ENCODE data around the gene ANKMY1.

ANKMY1 gene

GRCh38 chr2:240443891-240444301, 113.9 kb downstream of the ANKMY1 start:
- DNase-seq: no peak

- no peak for DNase-seq
Observed at GRCh38 chr2:240442891-240443715, 114.7 kb downstream of the ANKMY1 start.

GRCh38 chr2:240441993-240442411, 115.8 kb downstream of the ANKMY1 start:
- no peak for DNase-seq

GRCh38 chr2:240441326-240441992, 116.3 kb downstream of the ANKMY1 start:
- DNase-seq: no peak

- no peak for DNase-seq
Observed at GRCh38 chr2:240440704-240441320, 117.0 kb downstream of the ANKMY1 start.

- no peak for DNase-seq
Observed at GRCh38 chr2:240440251-240440650, 117.5 kb downstream of the ANKMY1 start.

GRCh38 chr2:240439698-240440151, 118.1 kb downstream of the ANKMY1 start:
- DNase-seq: no peak

GRCh38 chr2:240438810-240439697, 118.7 kb downstream of the ANKMY1 start:
- DNase-seq: no peak

- peak; percentile 27 for DNase-seq
Observed at GRCh38 chr2:240437861-240438809, 119.7 kb downstream of the ANKMY1 start.

GRCh38 chr2:240437551-240437860, 120.3 kb downstream of the ANKMY1 start:
- no peak for DNase-seq

GRCh38 chr2:240436683-240437550, 120.9 kb downstream of the ANKMY1 start:
- DNase-seq: no peak

GRCh38 chr2:240435948-240436682, 121.7 kb downstream of the ANKMY1 start:
- no peak for DNase-seq

GRCh38 chr2:240435457-240435947, 122.3 kb downstream of the ANKMY1 start, which contains the start of gene GPC1:
TSS of gene GPC1 (plus strand) at chr2:240435663. CDS start at chr2:240435919, 256 bp downstream.
- peak; percentile 36 for DNase-seq

GRCh38 chr2:240434728-240435456, 122.9 kb downstream of the ANKMY1 start:
- peak; percentile 65 for DNase-seq

GRCh38 chr2:240433973-240434727, 123.6 kb downstream of the ANKMY1 start:
- DNase-seq: no peak

GRCh38 chr2:240432820-240433801, 124.7 kb downstream of the ANKMY1 start:
- no peak for DNase-seq

GRCh38 chr2:240432430-240432819, 125.4 kb downstream of the ANKMY1 start:
- no peak for DNase-seq

Data from NCI-H2029 (cell line).